H1 (cell line): ENCODE measurements around the gene SLC4A7. TPM values are rescaled to one million over a fixed set of nuclear protein-coding genes. Genes with fewer than 3 reads are reported as not detected.

Experiments
- CTCF ChIA-PET: fragments of 300-600 bp; sonication (Branson Sonifier 250); formaldehyde crosslinking; loops from one replicate; lab custom pipeline; 2021; ENCODE audit not compliant: partially characterized antibody; lab: Charles Lee
- POLR2A ChIA-PET: fragments of 300-600 bp; sonication (Branson Sonifier 250); formaldehyde crosslinking; loops from one replicate; lab custom pipeline; 2021; ENCODE audit warnings: inconsistent platforms; ENCODE audit not compliant: partially characterized antibody; lab: Charles Lee
- DNase-seq, 2 experiments: peaks; one replicate each; pipeline versions ENCODE4 v3.0.0 to v3.0.0-alpha.2; 2010 to 2022; ENCODE audit warnings: low spot score in 2 of 2, low read depth in 1 of 2, mixed read lengths in 1 of 2
- FAIRE-seq: peaks from 2 replicates; lab custom pipeline; 2011; peaks lifted over from hg19 to GRCh38; lab: Jason Lieb, UNC
- H2AFZ ChIP-seq: 2 replicates; pipeline ENCODE4 v1.8.1; 2012; ENCODE audit warnings: low read length, inconsistent platforms
- H2AK5ac ChIP-seq: 2 replicates; pipeline ENCODE4 v1.6.1; 2013; ENCODE audit warnings: low read depth, low read length
- H2BK120ac ChIP-seq: replicated peaks from 2 replicates; pipeline ENCODE3; 2013; ENCODE audit warnings: low read depth, low read length, inconsistent platforms
- H2BK12ac ChIP-seq: 2 replicates; pipeline ENCODE4 v1.6.1; 2013; ENCODE audit warnings: low read depth, low read length
- H2BK15ac ChIP-seq: 2 replicates; pipeline ENCODE4 v1.6.1; 2013; ENCODE audit warnings: low read length
- H2BK20ac ChIP-seq: 2 replicates; pipeline ENCODE4 v1.6.1; 2013; ENCODE audit warnings: low read length
- H2BK5ac ChIP-seq: 2 replicates; pipeline ENCODE4 v1.6.1; 2013; ENCODE audit warnings: low read depth, low read length
- H3K14ac ChIP-seq: 2 replicates; pipeline ENCODE4 v1.6.1; 2013; ENCODE audit warnings: inconsistent platforms; ENCODE audit not compliant: insufficient read length
- H3K18ac ChIP-seq: 2 replicates; pipeline ENCODE4 v1.6.1; 2013; ENCODE audit warnings: low read length; ENCODE audit errors: extremely low read depth
- H3K23ac ChIP-seq: 2 replicates; pipeline ENCODE4 v1.6.1; 2013; ENCODE audit warnings: inconsistent platforms; ENCODE audit not compliant: insufficient read length
- H3K23me2 ChIP-seq: 2 replicates; pipeline ENCODE4 v1.6.1; 2013; ENCODE audit warnings: low read depth, low read length
- H3K27ac ChIP-seq: 2 replicates; pipeline ENCODE4 v1.6.1; 2011; ENCODE audit warnings: low read depth, low read length, inconsistent platforms
- H3K27me3 ChIP-seq, 4 experiments: replicated peaks in 1 of 4; 1 replicate in 1 of 4; 2 replicates in 3 of 4; pipeline versions ENCODE4 v1.6.1 to v1.8.1; 2011 to 2013; ENCODE audit warnings: low read length in 3 of 4, mild to moderate bottlenecking in 3 of 4, inconsistent platforms in 2 of 4, mixed read lengths in 2 of 4, moderate library complexity in 1 of 4; ENCODE audit not compliant: control insufficient read depth in 3 of 4, insufficient read depth in 3 of 4; ENCODE audit errors: extremely low read depth in 1 of 4
- H3K36me3 ChIP-seq, 4 experiments: 2 replicates each; pipeline versions ENCODE4 v1.6.1 to v1.8.1; 2011 to 2013; ENCODE audit warnings: mild to moderate bottlenecking in 4 of 4, low read length in 3 of 4, moderate library complexity in 2 of 4, control low read depth in 1 of 4, inconsistent platforms in 1 of 4; ENCODE audit not compliant: insufficient read depth in 4 of 4, control insufficient read depth in 2 of 4
- H3K4ac ChIP-seq: replicated peaks from 2 replicates; pipeline ENCODE3; 2013; ENCODE audit warnings: low read length, low read depth, mixed read lengths, inconsistent platforms; ENCODE audit not compliant: insufficient read length
- H3K4me1 ChIP-seq, 4 experiments: replicated peaks in 1 of 4; 1 replicate in 1 of 4; 2 replicates in 3 of 4; pipeline versions ENCODE4 v1.6.1 to v1.8.1; 2011 to 2013; ENCODE audit warnings: low read length in 3 of 4, inconsistent platforms in 2 of 4, mixed read lengths in 1 of 4; ENCODE audit not compliant: insufficient read depth in 4 of 4, control insufficient read depth in 3 of 4
- H3K4me2 ChIP-seq, 2 experiments: 2 replicates each; pipeline versions ENCODE4 v1.6.1 to v1.8.1; 2011 to 2013; ENCODE audit warnings: low read depth in 2 of 2, low read length in 2 of 2, control low read depth in 1 of 2, inconsistent platforms in 1 of 2, mild to moderate bottlenecking in 1 of 2; ENCODE audit not compliant: insufficient read depth in 1 of 2
- H3K4me3 ChIP-seq, 4 experiments: fragments of 200-600, 300-600 bp in 1 of 4; sonication (generic), shearing (Covaris generic), sonication (Bioruptor Twin) in 1 of 4; 2 replicates each; pipeline versions ENCODE4 v1.5.1 to v1.8.1; 2011 to 2016; ENCODE audit warnings: low read length in 4 of 4, low read depth in 3 of 4, control low read depth in 2 of 4, inconsistent platforms in 2 of 4, mild to moderate bottlenecking in 2 of 4, mixed read lengths in 1 of 4, moderate library complexity in 1 of 4; ENCODE audit not compliant: insufficient read depth in 2 of 4; ENCODE audit errors: extremely low read depth in 1 of 4
- H3K56ac ChIP-seq: replicated peaks from 2 replicates; pipeline ENCODE3; 2013; ENCODE audit warnings: low read depth, mild to moderate bottlenecking, mixed read lengths, low read length, inconsistent platforms; ENCODE audit not compliant: insufficient read length
- H3K79me1 ChIP-seq: 2 replicates; pipeline ENCODE4 v1.6.1; 2013; ENCODE audit warnings: low read depth, low read length, control low read depth
- H3K79me2 ChIP-seq, 2 experiments: 2 replicates each; pipeline versions ENCODE4 v1.6.1 to v1.8.1; 2012 to 2013; ENCODE audit warnings: low read length in 2 of 2, mild to moderate bottlenecking in 2 of 2, inconsistent platforms in 1 of 2; ENCODE audit not compliant: insufficient read depth in 2 of 2, control insufficient read depth in 1 of 2
- H3K9ac ChIP-seq, 4 experiments: replicated peaks in 1 of 4; 1 replicate in 1 of 4; 2 replicates in 3 of 4; pipeline versions ENCODE4 v1.6.1 to v1.8.1; 2011 to 2013; ENCODE audit warnings: low read depth in 3 of 4, low read length in 3 of 4, control low read depth in 2 of 4, mild to moderate bottlenecking in 2 of 4, moderate library complexity in 2 of 4, inconsistent platforms in 1 of 4; ENCODE audit errors: extremely low read depth in 1 of 4
- H3K9me3 ChIP-seq, 2 experiments: 2 replicates each; pipeline versions ENCODE4 v1.6.1 to v1.8.1; 2012 to 2013; ENCODE audit warnings: mild to moderate bottlenecking in 2 of 2, moderate library complexity in 2 of 2, control low read depth in 1 of 2, inconsistent platforms in 1 of 2, low read depth in 1 of 2, low read length in 1 of 2, mixed read lengths in 1 of 2; ENCODE audit not compliant: insufficient read depth in 2 of 2
- H4K20me1 ChIP-seq, 2 experiments: replicated peaks in 1 of 2; 2 replicates each; pipeline versions ENCODE3 to v1.8.1; 2011 to 2013; ENCODE audit warnings: inconsistent platforms in 2 of 2, low read length in 2 of 2, mild to moderate bottlenecking in 1 of 2; ENCODE audit not compliant: insufficient read depth in 2 of 2, control insufficient read depth in 1 of 2
- H4K5ac ChIP-seq: 2 replicates; pipeline ENCODE4 v1.6.1; 2013; ENCODE audit warnings: low read length, low read depth, mixed read lengths, inconsistent platforms; ENCODE audit not compliant: insufficient read length
- H4K8ac ChIP-seq: 2 replicates; pipeline ENCODE4 v1.8.0; 2013; ENCODE audit warnings: mild to moderate bottlenecking, moderate library complexity, low read length, inconsistent platforms; ENCODE audit not compliant: insufficient read depth; ENCODE audit errors: extremely low read depth
- H4K91ac ChIP-seq: replicated peaks from 2 replicates; pipeline ENCODE3; 2013; ENCODE audit warnings: low read length, mixed read lengths, inconsistent platforms; ENCODE audit not compliant: insufficient read length
- CBX8 ChIP-seq: fragments of 300-800, 300-1000 bp; sonication (generic); IDR thresholded peaks from 2 replicates; pipeline ENCODE4 v1.7.1; 2016; ENCODE audit warnings: low read depth, low read length, borderline replicate concordance
- CEBPB ChIP-seq: IDR thresholded peaks from 2 replicates; pipeline ENCODE4 v1.6.1; 2012; ENCODE audit warnings: low read depth, low read length
- HDAC6 ChIP-seq: IDR thresholded peaks from one replicate; pipeline ENCODE4 v1.7.1; 2012; ENCODE audit warnings: low read depth, mild to moderate bottlenecking, inconsistent platforms, low read length, moderate library complexity
- KDM1A ChIP-seq: fragments of 200-600, 300-600 bp; sonication (generic); IDR thresholded peaks from 2 replicates; pipeline ENCODE4 v1.7.1; 2016; ENCODE audit warnings: mild to moderate bottlenecking, low read length, borderline replicate concordance
- POLR2AphosphoS5 ChIP-seq: IDR thresholded peaks from 2 replicates; pipeline ENCODE4 v1.6.1; 2011; ENCODE audit warnings: low read depth, low read length
- RBBP5 ChIP-seq: IDR thresholded peaks from 2 replicates; pipeline ENCODE4 v1.7.1; 2012; ENCODE audit warnings: low read depth, mild to moderate bottlenecking, inconsistent platforms, low read length, moderate library complexity, borderline replicate concordance
- RXRA ChIP-seq: IDR thresholded peaks from 2 replicates; pipeline ENCODE4 v1.6.1; 2011; ENCODE audit warnings: low read depth, mild to moderate bottlenecking, low read length, moderate library complexity; ENCODE audit not compliant: insufficient read depth
- SIRT6 ChIP-seq: IDR thresholded peaks from one replicate; pipeline ENCODE4 v1.7.1; 2012; ENCODE audit warnings: low read length, inconsistent platforms
- SP1 ChIP-seq: IDR thresholded peaks from 2 replicates; pipeline ENCODE4 v1.6.1; 2011; ENCODE audit warnings: low read depth, low read length
- SP4 ChIP-seq: IDR thresholded peaks from 2 replicates; pipeline ENCODE4 v1.6.1; 2012; ENCODE audit warnings: low read length, inconsistent platforms
- TBP ChIP-seq: IDR thresholded peaks from 2 replicates; pipeline ENCODE4 v1.6.1; 2011; ENCODE audit warnings: low read depth, low read length, improper control_type of control experiment
- YY1 ChIP-seq: IDR thresholded peaks from 2 replicates; pipeline ENCODE4 v1.6.1; 2011; ENCODE audit warnings: low read depth, mild to moderate bottlenecking, low read length
- WGBS, 2 experiments: shearing (Covaris generic) in 1 of 2; methylation state at CpG; one replicate each; pipeline versions ENCODE4 v1.1.6 to v1.1.7; 2013 to 2015; ENCODE audit warnings: low lambda C conversion rate in 2 of 2, mixed read lengths in 2 of 2, inconsistent platforms in 1 of 2, low coverage in 1 of 2, missing lambda C conversion rate in 1 of 2; ENCODE audit not compliant: insufficient replicate concordance in 2 of 2, insufficient coverage in 1 of 2, insufficient read length in 1 of 2; ENCODE audit errors: extremely low coverage in 1 of 2, missing lambda C conversion rate in 1 of 2; 5-methylcytosine and 5-hydroxymethylcytosine counted together
- polyA plus RNA-seq, 7 experiments: library from polyadenylated mRNA; depleted of rRNA in 3 of 7; stranded (reverse) in 5 of 7; unstranded in 2 of 7; fragments of >200 nt in 5 of 7; fragments of 200-250 nt in 2 of 7; gene quantifications; 1 replicate in 5 of 7; 2 replicates in 1 of 7; 4 replicates in 1 of 7; pipeline versions ENCODE4 v1.2.1 to v1.2.3, GENCODE V29; 2011 to 2013; ENCODE audit warnings: missing spikeins in 2 of 7, mixed read lengths in 2 of 7
- total RNA-seq: library from RNA; stranded (reverse); fragmentation: NEBNext Ultra II Directional; extraction: Animal tissue kit (Norgen Biotek cat#: 25700); gene quantifications from 2 replicates; pipeline ENCODE4 v1.2.1, GENCODE V29; 2021
- TF ChIP-seq, protein P1 (sequence below), 3 experiments: IDR thresholded peaks; 1 replicate in 2 of 3; 2 replicates in 1 of 3; pipeline versions ENCODE4 v1.5.1 to v1.6.1; 2011; ENCODE audit warnings: low read length in 3 of 3, mild to moderate bottlenecking in 3 of 3, inconsistent platforms in 2 of 3, low read depth in 1 of 3, moderate library complexity in 1 of 3; ENCODE audit not compliant: insufficient read depth in 1 of 3; ENCODE audit errors: control extremely low read depth in 1 of 3

SLC4A7 gene
- total and polyA plus RNA-seq, 2 of the 8 experiments (the other 6 are each of a cell fraction or from before 2014, with no cell fraction given), result 14.9 to 70.5 TPM

GRCh38 chr3:27485866-27486265 is 1.7 kb upstream of the SLC4A7 start:
- 91% methylated on average over 5 of the region's 5 CpGs; no CpG with 5 or more reads in 1 of the 2 experiments for WGBS, 2 experiments
- Histone ChIP-seq H2BK15ac (no peak overlapping the region), H2AK5ac (no peak overlapping the region), H4K20me1 (peaks cover 0 to 10% of the 10 kb centered on the region in 2 experiments), H3K36me3 (no peaks in the 10 kb centered on the region), H4K5ac (no peak overlapping the region), H3K23ac (no peak overlapping the region), H3K18ac (no peak overlapping the region), H3K9me3 (no peaks in the 10 kb centered on the region), H3K27me3 (no peaks in the 10 kb centered on the region), H2AFZ (no peak overlapping the region), H2BK20ac (no peak overlapping the region), H2BK12ac (no peak overlapping the region; the same call in 1 of the 2 replicates), H2BK5ac (no peak overlapping the region), H3K14ac (no peak overlapping the region), H3K4me2 (no peak overlapping the region), H3K23me2 (peaks cover 9% of the 10 kb centered on the region), H3K79me2 (peaks cover 6 to 28% of the 10 kb centered on the region in 2 experiments), H3K56ac (no peak overlapping the region), H4K8ac (no peak overlapping the region), H3K4ac (no peak overlapping the region), H3K79me1 (no peaks in the 10 kb centered on the region), H3K9ac (no peak overlapping the region), H3K27ac (no peak overlapping the region), H4K91ac (no peak overlapping the region), H3K4me1 (no peaks in the 10 kb centered on the region; a peak in 1 of 7 replicates), H2BK120ac (no peak overlapping the region), H3K4me3 (no peak overlapping the region)
- CTCF ChIA-PET, result interaction anchor here (0.6 to 2.2 kb wide), 7 partner anchors 11 to 236 kb away, joined by 3 to 8 read pairs (median 5); partner anchors contain the start of gene EOMES
- DNase-seq, result no peak
- FAIRE-seq, result no peak
- POLR2A ChIA-PET, result interaction anchor here (1.1 to 2.3 kb wide), 4 partner anchors 11 to 164 kb away, joined by 3 to 15 read pairs (median 3); no protein-coding TSS in a partner anchor
- TF ChIP-seq HDAC6, result no peak
- no peak for TF ChIP-seq SP1
- no peak for TF ChIP-seq POLR2AphosphoS5
- no peak for TF ChIP-seq KDM1A
- TF ChIP-seq, protein P1, sequence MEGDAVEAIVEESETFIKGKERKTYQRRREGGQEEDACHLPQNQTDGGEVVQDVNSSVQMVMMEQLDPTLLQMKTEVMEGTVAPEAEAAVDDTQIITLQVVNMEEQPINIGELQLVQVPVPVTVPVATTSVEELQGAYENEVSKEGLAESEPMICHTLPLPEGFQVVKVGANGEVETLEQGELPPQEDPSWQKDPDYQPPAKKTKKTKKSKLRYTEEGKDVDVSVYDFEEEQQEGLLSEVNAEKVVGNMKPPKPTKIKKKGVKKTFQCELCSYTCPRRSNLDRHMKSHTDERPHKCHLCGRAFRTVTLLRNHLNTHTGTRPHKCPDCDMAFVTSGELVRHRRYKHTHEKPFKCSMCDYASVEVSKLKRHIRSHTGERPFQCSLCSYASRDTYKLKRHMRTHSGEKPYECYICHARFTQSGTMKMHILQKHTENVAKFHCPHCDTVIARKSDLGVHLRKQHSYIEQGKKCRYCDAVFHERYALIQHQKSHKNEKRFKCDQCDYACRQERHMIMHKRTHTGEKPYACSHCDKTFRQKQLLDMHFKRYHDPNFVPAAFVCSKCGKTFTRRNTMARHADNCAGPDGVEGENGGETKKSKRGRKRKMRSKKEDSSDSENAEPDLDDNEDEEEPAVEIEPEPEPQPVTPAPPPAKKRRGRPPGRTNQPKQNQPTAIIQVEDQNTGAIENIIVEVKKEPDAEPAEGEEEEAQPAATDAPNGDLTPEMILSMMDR (IDR thresholded peaks at IDR 0.05; ENCODE audit: control extremely low read depth in 1 of 3, insufficient read depth in 1 of 3, low read depth in 1 of 3, low read length in 3 of 3), result no peak
- TF ChIP-seq RBBP5, result no peak
- no peak for TF ChIP-seq YY1
- TF ChIP-seq SP4, result no peak
- no peak for TF ChIP-seq RXRA
- TF ChIP-seq TBP, result no peak
- no peak for TF ChIP-seq CBX8
- TF ChIP-seq SIRT6, result no peak
- TF ChIP-seq CEBPB, result no peak
